ENCODE measurements around the gene MYRIP.

The MYRIP gene

DNA sequence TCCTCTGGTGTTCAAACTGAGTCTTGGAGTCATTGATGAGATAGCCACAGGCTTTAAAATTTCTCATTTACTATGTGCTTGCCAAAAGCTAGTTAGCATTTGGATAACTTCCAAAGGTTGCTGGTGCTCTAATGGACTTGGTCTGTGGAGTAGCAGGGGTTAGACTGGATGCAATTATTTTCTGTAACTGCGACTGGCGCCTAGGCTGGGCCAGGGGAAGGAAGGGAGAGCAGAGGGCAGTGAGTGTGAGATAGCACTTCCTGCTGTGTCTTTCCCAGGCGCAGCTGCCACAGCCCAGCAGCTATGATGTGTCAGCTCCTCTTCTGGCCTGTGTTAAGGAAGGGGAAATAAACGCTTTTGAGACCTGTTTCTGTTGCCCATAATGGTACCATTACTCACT lies 98.6 kb downstream of the MYRIP start:
- DNase-seq (ENCODE audit: low read depth), result no peak

DNA sequence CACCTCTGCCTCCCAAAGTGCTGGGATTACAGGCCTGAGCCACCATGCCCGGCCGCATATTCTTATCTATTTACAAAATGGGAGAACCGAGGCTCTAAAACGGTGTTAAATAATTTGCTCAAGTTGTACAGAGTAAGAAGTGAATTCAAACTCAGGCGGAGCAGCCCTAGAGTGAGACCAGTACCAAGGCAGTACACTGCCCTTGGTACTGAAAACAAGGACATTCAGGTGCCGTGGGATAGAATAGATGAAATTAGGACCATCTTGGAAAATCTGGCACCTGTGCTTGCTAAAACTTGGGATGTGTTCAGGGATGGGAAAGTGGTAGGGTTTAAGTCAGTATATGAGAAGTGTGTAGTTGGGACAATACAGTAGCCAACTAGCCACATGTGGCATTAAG lies 100.7 kb downstream of the MYRIP start:
- DNase-seq (ENCODE audit: low read depth), result no peak

- DNase-seq (ENCODE audit: low read depth), result no peak
These were observed 101.5 kb downstream of the MYRIP start for GRCh38 chr3:39910826-39911464.

- DNase-seq (ENCODE audit: low read depth), result no peak
These were observed 102.3 kb downstream of the MYRIP start for GRCh38 chr3:39911465-39912309.

DNA sequence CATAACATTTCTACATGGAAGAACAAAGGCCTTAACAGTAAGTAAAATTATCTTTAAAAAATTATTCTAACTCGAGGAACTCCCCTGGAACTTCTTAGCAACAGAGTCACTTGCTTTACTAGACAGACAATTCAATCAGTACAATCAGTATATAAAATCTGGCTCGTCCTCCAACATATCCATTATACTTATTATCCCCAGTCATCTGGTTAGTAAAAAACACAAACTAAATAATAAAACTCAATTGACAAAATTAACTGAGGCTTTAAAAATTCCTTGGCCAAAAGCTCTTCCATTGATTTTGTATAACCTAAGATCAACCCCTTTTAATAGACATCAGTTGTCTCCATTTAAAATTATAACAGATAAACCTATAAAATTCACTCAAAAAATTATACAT lies 105.6 kb downstream of the MYRIP start:
- no peak for DNase-seq (ENCODE audit: low read depth)

DNA sequence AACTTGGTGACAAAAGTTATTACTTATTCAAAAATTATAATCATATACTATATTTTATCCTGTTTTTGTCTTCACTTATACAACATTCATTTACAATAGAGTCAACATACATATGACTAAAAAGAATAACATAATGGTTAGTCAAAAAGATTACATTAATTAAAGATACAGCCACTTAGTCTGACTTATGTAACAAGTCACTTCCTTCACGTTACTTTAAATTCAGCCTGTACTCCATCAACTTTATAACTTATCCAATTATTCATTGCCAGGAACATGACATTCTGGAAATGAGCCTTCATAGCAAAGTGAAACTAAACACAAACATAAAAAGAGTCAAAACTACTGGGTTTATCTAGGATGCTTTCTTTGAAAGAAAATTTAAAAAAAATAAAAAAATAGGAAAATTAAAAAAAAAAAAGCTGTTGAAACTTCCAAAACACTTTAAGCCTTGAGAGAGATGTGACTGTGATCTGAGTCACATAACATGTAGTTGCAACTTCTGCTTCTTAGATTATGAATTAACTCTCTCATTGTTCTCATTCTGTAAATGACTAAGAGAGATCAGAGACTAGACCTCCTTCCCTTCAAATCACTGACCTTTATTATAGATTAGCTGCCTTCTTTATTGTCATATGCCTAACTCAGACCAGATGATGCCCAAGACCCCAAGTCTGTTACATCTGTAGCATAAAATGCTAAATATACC lies 107.8 kb downstream of the MYRIP start:
- no peak for DNase-seq (ENCODE audit: low read depth)

GRCh38 chr3:39919281-39919680 lies 109.9 kb downstream of the MYRIP start:
- no peak for DNase-seq (ENCODE audit: low read depth)

- no peak for DNase-seq (ENCODE audit: low read depth)
These were observed 110.9 kb downstream of the MYRIP start for GRCh38 chr3:39920271-39920670.

DNA sequence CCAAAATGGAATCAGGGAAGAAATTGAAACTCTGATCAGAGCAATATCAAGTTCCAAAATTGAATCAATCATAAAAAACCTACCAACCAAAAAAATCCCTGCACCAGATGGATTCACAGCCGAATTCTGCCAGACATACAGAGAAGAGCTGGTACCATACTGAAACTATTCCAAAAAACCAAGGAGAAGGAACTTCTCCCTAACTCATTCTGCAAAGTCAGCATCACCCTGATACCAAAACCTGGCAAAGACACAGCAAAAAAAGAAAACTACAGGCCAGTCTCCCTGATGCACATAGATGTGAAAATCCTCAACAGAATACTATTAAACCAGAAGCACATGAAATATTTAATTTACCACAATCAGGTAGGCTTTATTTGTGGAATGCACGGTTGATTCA lies 118.1 kb downstream of the MYRIP start:
- no peak for DNase-seq (ENCODE audit: low read depth)

DNA sequence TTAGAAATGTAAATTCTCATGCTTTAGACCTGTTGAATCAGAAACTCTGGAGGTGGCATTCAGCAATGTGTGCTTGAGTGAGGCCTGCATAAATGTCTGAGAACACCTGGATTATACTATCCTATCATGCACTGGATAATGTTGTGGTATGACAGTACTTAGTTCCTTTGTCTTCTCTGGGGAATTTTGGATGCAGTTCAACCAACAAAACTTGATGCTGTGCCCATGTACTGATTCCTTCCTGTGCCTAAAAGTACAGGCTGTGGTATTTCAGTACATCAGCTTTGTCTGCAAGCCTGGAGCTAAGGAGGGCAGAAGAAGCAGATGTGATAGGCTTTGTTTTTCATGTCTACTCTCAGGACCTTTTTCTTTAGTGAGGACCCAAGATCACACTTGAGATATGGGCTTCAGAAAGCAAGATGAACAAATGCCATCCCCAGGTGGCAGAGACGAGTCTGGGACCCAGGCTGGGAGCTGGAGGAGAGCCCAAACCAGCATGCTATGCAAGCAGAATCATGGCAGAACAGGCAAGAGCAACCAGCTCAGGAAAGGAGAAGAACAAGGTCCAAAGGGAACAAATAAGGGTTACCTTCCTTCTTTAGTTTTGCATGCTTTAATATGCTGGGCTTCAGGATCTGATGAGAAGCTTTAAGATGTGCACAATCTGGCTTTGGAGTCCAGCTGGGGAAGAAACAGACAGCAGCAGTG lies 124.7 kb downstream of the MYRIP start:
- DNase-seq (ENCODE audit: low read depth), result no peak

GRCh38 chr3:39934696-39935095 lies 125.3 kb downstream of the MYRIP start:
- no peak for DNase-seq (ENCODE audit: low read depth)

GRCh38 chr3:39935261-39935660 lies 125.9 kb downstream of the MYRIP start:
- DNase-seq (ENCODE audit: low read depth), result no peak

GRCh38 chr3:39936848-39937247 lies 127.4 kb downstream of the MYRIP start:
- DNase-seq (ENCODE audit: low read depth), result no peak

GRCh38 chr3:39937315-39937714 lies 127.9 kb downstream of the MYRIP start:
- no peak for DNase-seq (ENCODE audit: low read depth)

- no peak for DNase-seq (ENCODE audit: low read depth)
These were observed 128.5 kb downstream of the MYRIP start for GRCh38 chr3:39937874-39938273.

- DNase-seq (ENCODE audit: low read depth), result no peak
These were observed 132.5 kb downstream of the MYRIP start for GRCh38 chr3:39941931-39942330.

DNA sequence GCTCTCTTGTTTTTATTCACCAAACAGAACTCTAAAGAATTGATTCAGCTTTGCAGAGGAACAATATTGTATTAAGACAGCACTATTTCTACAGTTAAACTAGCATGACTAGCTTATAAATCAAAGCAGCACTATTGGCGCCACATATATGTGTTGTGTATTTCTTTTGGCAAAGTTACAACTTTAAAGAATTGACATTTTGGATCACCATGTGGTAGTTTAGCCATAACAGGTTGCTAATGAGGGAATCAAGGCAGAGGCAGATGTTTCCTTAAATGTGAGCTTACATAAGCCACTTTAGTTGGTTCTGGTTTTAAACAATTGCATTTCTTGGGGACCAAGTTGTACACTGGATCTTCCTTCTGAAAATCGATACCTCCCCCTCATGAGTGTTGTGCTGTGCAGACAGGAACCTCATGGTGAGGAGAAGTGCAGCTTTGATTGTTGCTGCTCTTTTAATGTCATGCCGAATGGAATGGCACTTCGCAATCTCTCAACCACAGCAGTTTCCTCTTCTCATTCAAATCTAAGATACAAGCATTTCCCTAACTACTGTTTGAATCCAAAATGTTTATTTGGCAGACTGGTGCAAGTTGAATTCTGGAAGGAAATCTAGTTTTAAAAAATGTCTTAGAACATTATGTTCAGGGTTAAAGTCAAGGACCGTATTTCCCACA lies 151.2 kb downstream of the MYRIP start:
- no peak for DNase-seq (ENCODE audit: low read depth)

DNA sequence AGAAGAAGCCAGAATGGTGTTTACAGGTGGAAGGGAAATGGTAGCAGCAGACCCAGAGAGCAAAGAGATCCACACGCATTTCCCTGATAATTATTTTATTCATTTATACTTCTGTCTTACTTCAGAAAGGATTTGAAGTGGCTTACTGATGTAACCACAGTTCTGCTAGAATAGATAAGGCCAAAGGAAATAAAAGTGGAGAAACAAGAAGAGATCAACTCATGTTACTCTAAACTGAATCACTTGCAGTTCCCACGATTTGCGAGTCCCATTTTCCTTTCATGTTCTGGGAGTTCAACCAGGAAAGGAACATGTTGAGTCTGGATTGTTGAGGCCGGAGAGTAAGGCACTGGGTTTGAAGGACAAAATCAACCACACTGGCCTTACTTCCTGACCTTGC lies 151.8 kb downstream of the MYRIP start:
- no peak for DNase-seq (ENCODE audit: low read depth)

- no peak for DNase-seq (ENCODE audit: low read depth)
These were observed 153.2 kb downstream of the MYRIP start for GRCh38 chr3:39962581-39962980.

GRCh38 chr3:39965461-39965860 lies 156.1 kb downstream of the MYRIP start:
- no peak for DNase-seq (ENCODE audit: low read depth)

- DNase-seq (ENCODE audit: low read depth), result no peak
These were observed 156.6 kb downstream of the MYRIP start for GRCh38 chr3:39965997-39966396.

- no peak for DNase-seq (ENCODE audit: low read depth)
These were observed 161.6 kb downstream of the MYRIP start for GRCh38 chr3:39970982-39971381.

Data from T-helper 22 cell (primary cell).